Activated CD8-positive, alpha-beta memory T cell treated with anti-CD3 and anti-CD28 coated beads, Interleukin-2, amount 50 U/mL, for 24 hours (primary cell): ENCODE measurements around the gene ERG.

Source experiments
- DNase-seq: peaks from one replicate; pipeline ENCODE4 v3.0.0-alpha.2; 2020; ENCODE audit errors: extremely low read depth

The ERG gene

GRCh38 chr21:38500073-38500472 lies 1.8 kb upstream of the ERG start:
- DNase-seq: no peak

GRCh38 chr21:38499296-38499695 lies 1.0 kb upstream of the ERG start:
- DNase-seq: no peak

- no peak for DNase-seq
Measured at GRCh38 chr21:38496224-38496623, 2.1 kb downstream of the ERG start.

- no peak for DNase-seq
Measured at GRCh38 chr21:38495696-38496095, 2.6 kb downstream of the ERG start.

GRCh38 chr21:38495242-38495641 lies 3.0 kb downstream of the ERG start:
- no peak for DNase-seq

- no peak for DNase-seq
Measured at GRCh38 chr21:38494703-38495102, 3.6 kb downstream of the ERG start.

GRCh38 chr21:38494251-38494642 lies 4.0 kb downstream of the ERG start:
- no peak for DNase-seq

GRCh38 chr21:38493549-38494250 lies 4.6 kb downstream of the ERG start:
- no peak for DNase-seq

GRCh38 chr21:38492007-38492406 lies 6.3 kb downstream of the ERG start:
- no peak for DNase-seq

- DNase-seq: no peak
Measured at GRCh38 chr21:38491536-38491935, 6.7 kb downstream of the ERG start.

GRCh38 chr21:38490411-38491020 lies 7.8 kb downstream of the ERG start:
- DNase-seq: no peak

- no peak for DNase-seq
Measured at GRCh38 chr21:38489729-38490128, 8.5 kb downstream of the ERG start.

GRCh38 chr21:38489271-38489652 lies 9.0 kb downstream of the ERG start:
- DNase-seq: no peak

GRCh38 chr21:38488640-38489270 lies 9.5 kb downstream of the ERG start:
- no peak for DNase-seq

GRCh38 chr21:38487901-38488639 lies 10.2 kb downstream of the ERG start:
- DNase-seq: no peak

- DNase-seq: no peak
Measured at GRCh38 chr21:38486706-38487105, 11.6 kb downstream of the ERG start.

- no peak for DNase-seq
Measured at GRCh38 chr21:38486221-38486620, 12.1 kb downstream of the ERG start.

GRCh38 chr21:38479641-38480525 lies 18.4 kb downstream of the ERG start:
- DNase-seq: no peak

GRCh38 chr21:38478782-38479181 lies 19.5 kb downstream of the ERG start:
- DNase-seq: no peak

GRCh38 chr21:38477226-38477625 lies 21.1 kb downstream of the ERG start:
- DNase-seq: no peak

GRCh38 chr21:38476385-38476784 lies 21.9 kb downstream of the ERG start:
- no peak for DNase-seq

GRCh38 chr21:38475519-38475918 lies 22.8 kb downstream of the ERG start:
- DNase-seq: no peak
